ENCODE measurements around the gene CCNY. TPM values are rescaled to one million over a fixed set of nuclear protein-coding genes. Genes with fewer than 3 reads are reported as not detected.
"Not testable (repeated sequence)": the region's sequence is repeated elsewhere in the genome, so short reads cannot be mapped to it uniquely, and the experiment has no call there.

The CCNY gene
- total RNA-seq, 1 donor from 2014 or later, result 41.3 TPM

DNA sequence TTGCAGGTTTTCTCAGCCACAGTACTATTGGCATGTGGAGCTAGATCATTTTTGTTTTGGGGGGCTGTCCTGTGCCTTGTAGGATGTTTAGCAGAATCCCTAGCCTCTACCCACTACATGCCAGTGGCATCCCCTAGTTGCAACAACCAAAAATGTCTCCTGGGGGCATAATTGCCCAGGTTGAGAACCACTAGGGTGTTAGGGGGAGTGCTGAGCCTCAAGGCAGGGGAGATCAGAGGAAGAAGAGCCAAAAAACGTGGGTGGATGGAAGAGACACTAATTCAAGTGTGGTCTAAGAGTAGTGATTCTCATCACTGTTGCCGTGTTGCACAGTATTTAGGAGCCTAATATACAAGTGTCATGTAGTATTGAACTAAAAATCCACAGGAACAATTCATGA, 31.7 kb upstream of the CCNY start:
- no peaks in the 10 kb centered on the region for H3K27me3 ChIP-seq (ENCODE audit: control insufficient read depth, insufficient read depth, low read length)
- no peaks in the 10 kb centered on the region for H3K36me3 ChIP-seq (ENCODE audit: control insufficient read depth, insufficient read depth, low read length)
- no peak for TF ChIP-seq CTCF (IDR thresholded peaks at IDR 0.05; ENCODE audit: insufficient read depth, low read length, poor library complexity, severe bottlenecking)
- DNase-seq (ENCODE audit: low read depth), result no peak
- H3K4me3 ChIP-seq (ENCODE audit: low read depth, low read length), result no peak overlapping the region

GRCh38 chr10:35306852-35307251, 29.5 kb upstream of the CCNY start:
- H3K36me3 ChIP-seq (ENCODE audit: control insufficient read depth, insufficient read depth, low read length), result no peaks in the 10 kb centered on the region
- DNase-seq (ENCODE audit: low read depth), result peak; percentile 41
- TF ChIP-seq CTCF (IDR thresholded peaks at IDR 0.05; ENCODE audit: insufficient read depth, low read length, poor library complexity, severe bottlenecking), result no peak
- no peaks in the 10 kb centered on the region for H3K27me3 ChIP-seq (ENCODE audit: control insufficient read depth, insufficient read depth, low read length)
- H3K4me3 ChIP-seq (ENCODE audit: low read depth, low read length), result no peak overlapping the region

- no peak for TF ChIP-seq CTCF (IDR thresholded peaks at IDR 0.05; ENCODE audit: insufficient read depth, low read length, poor library complexity, severe bottlenecking)
- Histone ChIP-seq H3K4me3 (ENCODE audit: low read depth, low read length) (no peak overlapping the region), H3K36me3 (ENCODE audit: control insufficient read depth, insufficient read depth, low read length) (no peaks in the 10 kb centered on the region), H3K27me3 (ENCODE audit: control insufficient read depth, insufficient read depth, low read length) (no peaks in the 10 kb centered on the region)
- no peak for DNase-seq (ENCODE audit: low read depth)
Observed at GRCh38 chr10:35307297-35307696, 29.0 kb upstream of the CCNY start.

- no peak for DNase-seq (ENCODE audit: low read depth)
- TF ChIP-seq CTCF (IDR thresholded peaks at IDR 0.05; ENCODE audit: insufficient read depth, low read length, poor library complexity, severe bottlenecking), result no peak
- H3K36me3 ChIP-seq (ENCODE audit: control insufficient read depth, insufficient read depth, low read length), result no peaks in the 10 kb centered on the region
- no peaks in the 10 kb centered on the region for H3K27me3 ChIP-seq (ENCODE audit: control insufficient read depth, insufficient read depth, low read length)
- H3K4me3 ChIP-seq (ENCODE audit: low read depth, low read length), result no peak overlapping the region
Observed at GRCh38 chr10:35308809-35309208, 27.5 kb upstream of the CCNY start.

DNA sequence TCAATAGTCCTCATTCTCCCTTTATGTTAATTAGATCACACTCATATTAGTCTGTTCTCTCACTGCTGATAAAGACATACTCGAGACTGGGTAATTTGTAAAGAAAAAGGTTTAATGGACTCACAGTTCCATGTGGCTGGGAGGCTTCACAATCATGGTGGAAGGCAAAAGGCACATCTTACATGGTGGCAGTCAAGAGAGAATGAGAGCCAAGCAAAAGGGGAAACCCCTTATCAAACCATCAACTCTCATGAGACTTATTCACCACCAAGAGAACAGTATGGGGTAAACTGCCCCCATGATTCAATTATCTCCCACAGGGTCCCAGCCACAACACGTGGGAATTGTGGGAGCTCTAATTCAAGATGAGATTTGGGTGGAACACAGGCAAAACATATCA, 22.2 kb upstream of the CCNY start:
- not testable (repeated sequence) for H3K36me3 ChIP-seq (ENCODE audit: control insufficient read depth, insufficient read depth, low read length); DNase-seq (ENCODE audit: low read depth); H3K27me3 ChIP-seq (ENCODE audit: control insufficient read depth, insufficient read depth, low read length)

GRCh38 chr10:35315235-35315634, 21.1 kb upstream of the CCNY start:
- DNase-seq (ENCODE audit: low read depth); H3K27me3 ChIP-seq (ENCODE audit: control insufficient read depth, insufficient read depth, low read length); H3K36me3 ChIP-seq (ENCODE audit: control insufficient read depth, insufficient read depth, low read length): not testable (repeated sequence)

More for the DNA sequence above, 22.2 kb upstream of the CCNY start:
- not testable (repeated sequence) for H3K4me3 ChIP-seq (ENCODE audit: low read depth, low read length)

GRCh38 chr10:35316218-35316967, 19.9 kb upstream of the CCNY start:
- Histone ChIP-seq H3K4me3 (ENCODE audit: low read depth, low read length) (no peak overlapping the region), H3K36me3 (ENCODE audit: control insufficient read depth, insufficient read depth, low read length) (no peaks in the 10 kb centered on the region), H3K27me3 (ENCODE audit: control insufficient read depth, insufficient read depth, low read length) (no peaks in the 10 kb centered on the region)
- no peak for TF ChIP-seq CTCF (IDR thresholded peaks at IDR 0.05; ENCODE audit: insufficient read depth, low read length, poor library complexity, severe bottlenecking)
- no peak for DNase-seq (ENCODE audit: low read depth)

More at GRCh38 chr10:35315235-35315634, 21.1 kb upstream of the CCNY start:
- H3K4me3 ChIP-seq (ENCODE audit: low read depth, low read length), result not testable (repeated sequence)

All from kidney epithelial cell (primary cell).